OCI-LY7 (cell line): Measurements from ENCODE around the gene HERPUD2.

ENCODE experiments used
- EZH2phosphoT487 ChIP-seq: fragments of 200-600 bp; sonication (generic); IDR thresholded peaks from 2 replicates; pipeline ENCODE4 v1.6.1; 2018; ENCODE audit warnings: low read depth, borderline replicate concordance, mild to moderate bottlenecking, mixed run types, antibody characterized with exemption, low read length, moderate library complexity, mixed read lengths
- TF ChIP-seq, protein P1 (sequence below): fragments of 200-600 bp; sonication (generic); conservative IDR thresholded peaks from 2 replicates; pipeline ENCODE4 v1.5.1; 2014; ENCODE audit warnings: mild to moderate bottlenecking, antibody characterized with exemption, low read length, moderate library complexity, mixed read lengths

DNA sequence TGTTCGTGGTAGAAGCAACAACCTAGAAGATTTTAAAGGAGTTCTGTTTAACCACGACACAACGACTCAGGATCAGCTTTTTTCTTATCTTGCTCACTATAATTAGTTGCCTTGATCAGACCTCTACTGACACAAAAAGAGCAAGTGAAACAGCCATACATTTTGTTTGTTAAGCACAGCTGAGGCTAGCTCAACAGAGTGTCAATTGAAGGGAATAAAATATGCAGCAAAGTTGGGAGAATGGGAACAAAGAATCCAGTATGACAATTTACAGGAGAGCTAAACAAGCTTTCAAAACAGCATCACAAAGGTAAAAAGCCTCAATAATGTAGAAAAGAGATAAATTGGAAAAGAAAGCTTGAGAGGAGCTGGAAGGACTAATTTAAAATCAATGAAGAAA is 40.5 kb upstream of the HERPUD2 start:
- TF ChIP-seq, protein P1, sequence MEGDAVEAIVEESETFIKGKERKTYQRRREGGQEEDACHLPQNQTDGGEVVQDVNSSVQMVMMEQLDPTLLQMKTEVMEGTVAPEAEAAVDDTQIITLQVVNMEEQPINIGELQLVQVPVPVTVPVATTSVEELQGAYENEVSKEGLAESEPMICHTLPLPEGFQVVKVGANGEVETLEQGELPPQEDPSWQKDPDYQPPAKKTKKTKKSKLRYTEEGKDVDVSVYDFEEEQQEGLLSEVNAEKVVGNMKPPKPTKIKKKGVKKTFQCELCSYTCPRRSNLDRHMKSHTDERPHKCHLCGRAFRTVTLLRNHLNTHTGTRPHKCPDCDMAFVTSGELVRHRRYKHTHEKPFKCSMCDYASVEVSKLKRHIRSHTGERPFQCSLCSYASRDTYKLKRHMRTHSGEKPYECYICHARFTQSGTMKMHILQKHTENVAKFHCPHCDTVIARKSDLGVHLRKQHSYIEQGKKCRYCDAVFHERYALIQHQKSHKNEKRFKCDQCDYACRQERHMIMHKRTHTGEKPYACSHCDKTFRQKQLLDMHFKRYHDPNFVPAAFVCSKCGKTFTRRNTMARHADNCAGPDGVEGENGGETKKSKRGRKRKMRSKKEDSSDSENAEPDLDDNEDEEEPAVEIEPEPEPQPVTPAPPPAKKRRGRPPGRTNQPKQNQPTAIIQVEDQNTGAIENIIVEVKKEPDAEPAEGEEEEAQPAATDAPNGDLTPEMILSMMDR = no peak
- no peak for TF ChIP-seq EZH2phosphoT487
